ENCODE measurements around the gene CTNND2.

The CTNND2 gene

GRCh38 chr5:11514705-11515432 is 389.4 kb downstream of the CTNND2 start:
- no peak for DNase-seq (ENCODE audit: low spot score)

GRCh38 chr5:11511878-11512277 is 392.4 kb downstream of the CTNND2 start:
- DNase-seq (ENCODE audit: low spot score), result no peak

- DNase-seq (ENCODE audit: low spot score), result no peak
These were observed 393.4 kb downstream of the CTNND2 start for GRCh38 chr5:11510889-11511288.

GRCh38 chr5:11509793-11510192 is 394.5 kb downstream of the CTNND2 start:
- DNase-seq (ENCODE audit: low spot score), result no peak

- no peak for DNase-seq (ENCODE audit: low spot score)
These were observed 396.9 kb downstream of the CTNND2 start for GRCh38 chr5:11507156-11507910.

- DNase-seq (ENCODE audit: low spot score), result no peak
These were observed 399.4 kb downstream of the CTNND2 start for GRCh38 chr5:11504886-11505193.

- DNase-seq (ENCODE audit: low spot score), result no peak
These were observed 400.0 kb downstream of the CTNND2 start for GRCh38 chr5:11504065-11504885.

- DNase-seq (ENCODE audit: low spot score), result no peak
These were observed 401.5 kb downstream of the CTNND2 start for GRCh38 chr5:11502783-11503182.

GRCh38 chr5:11497651-11498050 is 406.6 kb downstream of the CTNND2 start:
- no peak for DNase-seq (ENCODE audit: low spot score)

- no peak for DNase-seq (ENCODE audit: low spot score)
These were observed 408.0 kb downstream of the CTNND2 start for GRCh38 chr5:11496137-11496719.

GRCh38 chr5:11494340-11494739 is 409.9 kb downstream of the CTNND2 start:
- DNase-seq (ENCODE audit: low spot score), result no peak

- no peak for DNase-seq (ENCODE audit: low spot score)
These were observed 412.7 kb downstream of the CTNND2 start for GRCh38 chr5:11491404-11492075.

GRCh38 chr5:11483630-11484029 is 420.6 kb downstream of the CTNND2 start:
- peak; percentile 4 for DNase-seq (ENCODE audit: low spot score)

- DNase-seq (ENCODE audit: low spot score), result no peak
These were observed 422.2 kb downstream of the CTNND2 start for GRCh38 chr5:11482011-11482410.

- no peak for DNase-seq (ENCODE audit: low spot score)
These were observed 426.5 kb downstream of the CTNND2 start for GRCh38 chr5:11477786-11478185.

GRCh38 chr5:11476866-11477265 is 427.4 kb downstream of the CTNND2 start:
- DNase-seq (ENCODE audit: low spot score), result no peak

GRCh38 chr5:11468334-11469039 is 435.8 kb downstream of the CTNND2 start:
- no peak for DNase-seq (ENCODE audit: low spot score)

GRCh38 chr5:11467588-11467987 is 436.7 kb downstream of the CTNND2 start:
- DNase-seq (ENCODE audit: low spot score), result no peak

- DNase-seq (ENCODE audit: low spot score), result no peak
These were observed 444.5 kb downstream of the CTNND2 start for GRCh38 chr5:11459716-11460115.

- DNase-seq (ENCODE audit: low spot score), result no peak
These were observed 448.7 kb downstream of the CTNND2 start for GRCh38 chr5:11455505-11455904.

- no peak for DNase-seq (ENCODE audit: low spot score)
These were observed 451.4 kb downstream of the CTNND2 start for GRCh38 chr5:11452852-11453251.

Measured in kidney capillary endothelial cell (primary cell).